ENCODE data around the gene OR11A1.

Gene OR11A1

GRCh38 chr6:29456971-29457370 is at the start of gene OR11A1, which contains the start of gene OR2H1:
Gene OR11A1 (minus strand): TSS chr6:29457071. CDS start chr6:29427641, 29,430 bp downstream.
Gene OR2H1 (plus strand): TSS chr6:29457155. CDS start chr6:29461770, 4,615 bp downstream.
- DNase-seq (ENCODE audit: low read depth), result no peak

GRCh38 chr6:29506446-29507067 is 49.7 kb upstream of the OR11A1 start:
- no peak for DNase-seq (ENCODE audit: low read depth)

- DNase-seq (ENCODE audit: low read depth), result no peak
Measured at GRCh38 chr6:29505808-29506207, 48.9 kb upstream of the OR11A1 start.

- DNase-seq (ENCODE audit: low read depth), result no peak
Measured at GRCh38 chr6:29504961-29505360, 48.1 kb upstream of the OR11A1 start.

GRCh38 chr6:29502597-29502996 is 45.7 kb upstream of the OR11A1 start:
- DNase-seq (ENCODE audit: low read depth), result no peak

- no peak for DNase-seq (ENCODE audit: low read depth)
Measured at GRCh38 chr6:29502181-29502580, 45.3 kb upstream of the OR11A1 start.

- DNase-seq (ENCODE audit: low read depth), result no peak
Measured at GRCh38 chr6:29501106-29501505, 44.2 kb upstream of the OR11A1 start.

- no peak for DNase-seq (ENCODE audit: low read depth)
Measured at GRCh38 chr6:29500594-29500993, 43.7 kb upstream of the OR11A1 start.

GRCh38 chr6:29499704-29500103 is 42.8 kb upstream of the OR11A1 start:
- no peak for DNase-seq (ENCODE audit: low read depth)

- no peak for DNase-seq (ENCODE audit: low read depth)
Measured at GRCh38 chr6:29496961-29497360, 40.1 kb upstream of the OR11A1 start.

GRCh38 chr6:29495571-29495970 is 38.7 kb upstream of the OR11A1 start:
- no peak for DNase-seq (ENCODE audit: low read depth)

- DNase-seq (ENCODE audit: low read depth), result no peak
Measured at GRCh38 chr6:29494131-29494530, 37.3 kb upstream of the OR11A1 start.

- DNase-seq (ENCODE audit: low read depth), result no peak
Measured at GRCh38 chr6:29493261-29493660, 36.4 kb upstream of the OR11A1 start.

GRCh38 chr6:29491574-29491973 is 34.7 kb upstream of the OR11A1 start:
- DNase-seq (ENCODE audit: low read depth), result no peak

GRCh38 chr6:29490552-29490951 is 33.7 kb upstream of the OR11A1 start:
- DNase-seq (ENCODE audit: low read depth), result no peak

- no peak for DNase-seq (ENCODE audit: low read depth)
Measured at GRCh38 chr6:29490055-29490454, 33.2 kb upstream of the OR11A1 start.

- no peak for DNase-seq (ENCODE audit: low read depth)
Measured at GRCh38 chr6:29489286-29489685, 32.4 kb upstream of the OR11A1 start.

GRCh38 chr6:29488874-29489273 is 32.0 kb upstream of the OR11A1 start:
- no peak for DNase-seq (ENCODE audit: low read depth)

GRCh38 chr6:29487660-29488059 is 30.8 kb upstream of the OR11A1 start, which contains the start of gene MAS1L:
Gene MAS1L (minus strand): TSS chr6:29487956. CDS start chr6:29487902, 54 bp downstream.
- DNase-seq (ENCODE audit: low read depth), result no peak

- no peak for DNase-seq (ENCODE audit: low read depth)
Measured at GRCh38 chr6:29487131-29487530, 30.3 kb upstream of the OR11A1 start.

- DNase-seq (ENCODE audit: low read depth), result no peak
Measured at GRCh38 chr6:29486577-29486976, 29.7 kb upstream of the OR11A1 start.

GRCh38 chr6:29483735-29484134 is 26.9 kb upstream of the OR11A1 start:
- no peak for DNase-seq (ENCODE audit: low read depth)

- DNase-seq (ENCODE audit: low read depth), result no peak
Measured at GRCh38 chr6:29483186-29483585, 26.3 kb upstream of the OR11A1 start.

GRCh38 chr6:29479560-29479959 is 22.7 kb upstream of the OR11A1 start:
- DNase-seq (ENCODE audit: low read depth), result no peak
